D721Med (cell line): Measurements from ENCODE around the gene FER1L5.

ENCODE experiments used
- DNase-seq: peaks from one replicate; pipeline ENCODE4 v3.0.0; 2011; ENCODE audit warnings: low spot score; ENCODE audit not compliant: insufficient read length
- FAIRE-seq: peaks from 2 replicates; lab custom pipeline; 2011; peaks lifted over from hg19 to GRCh38; lab: Jason Lieb, UNC
- TF ChIP-seq, protein P1 (sequence below): IDR thresholded peaks from 2 replicates; pipeline ENCODE4 v1.5.1; 2012; ENCODE audit warnings: mild to moderate bottlenecking, control low read depth; ENCODE audit not compliant: insufficient read depth; ENCODE audit errors: missing control alignments

Gene FER1L5

DNA sequence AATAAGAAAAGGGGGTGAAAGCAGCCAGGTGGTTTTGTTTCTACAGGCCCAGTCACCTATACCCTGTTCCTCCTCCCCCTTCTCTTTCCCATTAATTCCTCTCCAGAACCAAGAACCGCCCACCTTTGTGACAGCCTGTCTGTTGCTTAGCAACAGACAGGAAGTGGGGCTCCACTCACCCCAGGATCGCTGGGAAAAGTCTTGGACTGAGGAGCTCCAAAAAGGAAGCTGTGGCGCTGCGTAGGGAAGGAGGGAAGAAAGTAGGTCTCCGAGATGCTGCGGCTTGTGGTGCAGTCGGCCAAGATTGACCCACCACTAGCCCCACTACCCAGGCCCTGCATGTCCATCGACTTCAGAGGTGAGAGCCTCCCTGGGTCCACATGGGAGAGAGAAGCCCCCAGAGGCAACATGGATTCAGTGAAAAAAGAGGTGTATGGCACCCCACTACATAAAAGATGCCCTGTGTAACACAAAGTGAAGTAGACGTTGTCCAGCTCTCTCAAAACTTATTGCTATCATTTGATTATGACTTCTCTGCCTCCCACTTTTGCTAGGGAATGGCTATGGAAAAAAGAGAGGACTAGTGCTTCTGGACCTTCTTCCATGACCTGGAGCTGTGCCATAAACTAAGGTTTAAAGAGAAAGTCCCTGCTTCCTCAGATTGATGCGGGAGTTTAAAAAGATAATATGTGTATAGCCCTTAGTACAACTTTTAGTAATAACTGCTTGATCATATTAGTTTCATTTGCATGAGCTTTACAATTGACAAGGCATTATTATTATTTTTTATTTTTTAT lies at the start of gene FER1L5:
TSS of gene FER1L5 (plus strand) at position 201 of the 797 bp plus-strand sequence. CDS start at position 274, 73 bp downstream.
- DNase-seq (peak; percentile 68), FAIRE-seq (no peak)
- TF ChIP-seq, protein P1, sequence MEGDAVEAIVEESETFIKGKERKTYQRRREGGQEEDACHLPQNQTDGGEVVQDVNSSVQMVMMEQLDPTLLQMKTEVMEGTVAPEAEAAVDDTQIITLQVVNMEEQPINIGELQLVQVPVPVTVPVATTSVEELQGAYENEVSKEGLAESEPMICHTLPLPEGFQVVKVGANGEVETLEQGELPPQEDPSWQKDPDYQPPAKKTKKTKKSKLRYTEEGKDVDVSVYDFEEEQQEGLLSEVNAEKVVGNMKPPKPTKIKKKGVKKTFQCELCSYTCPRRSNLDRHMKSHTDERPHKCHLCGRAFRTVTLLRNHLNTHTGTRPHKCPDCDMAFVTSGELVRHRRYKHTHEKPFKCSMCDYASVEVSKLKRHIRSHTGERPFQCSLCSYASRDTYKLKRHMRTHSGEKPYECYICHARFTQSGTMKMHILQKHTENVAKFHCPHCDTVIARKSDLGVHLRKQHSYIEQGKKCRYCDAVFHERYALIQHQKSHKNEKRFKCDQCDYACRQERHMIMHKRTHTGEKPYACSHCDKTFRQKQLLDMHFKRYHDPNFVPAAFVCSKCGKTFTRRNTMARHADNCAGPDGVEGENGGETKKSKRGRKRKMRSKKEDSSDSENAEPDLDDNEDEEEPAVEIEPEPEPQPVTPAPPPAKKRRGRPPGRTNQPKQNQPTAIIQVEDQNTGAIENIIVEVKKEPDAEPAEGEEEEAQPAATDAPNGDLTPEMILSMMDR, result no peak

DNA sequence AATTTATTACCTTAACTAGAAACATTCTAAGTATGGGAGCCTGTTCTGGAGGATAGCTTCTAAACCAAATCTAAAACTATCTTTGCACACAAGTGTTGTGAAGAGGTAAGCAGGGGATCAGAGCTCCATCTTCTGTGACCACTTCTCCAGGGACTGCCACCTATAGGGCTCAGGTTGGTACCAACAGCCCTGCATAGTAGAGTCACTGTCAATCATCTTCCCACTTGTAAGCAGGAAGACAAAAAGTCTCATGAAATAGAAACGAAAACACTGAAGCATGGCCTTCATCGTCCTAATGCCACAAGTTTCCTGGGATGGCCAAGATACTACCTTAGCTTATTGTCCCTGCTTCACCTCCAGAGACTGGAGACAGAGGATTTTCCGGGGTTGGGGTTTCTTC lies 48.3 kb upstream of the FER1L5 start:
- TF ChIP-seq, protein P1, result no peak
- no peak for FAIRE-seq
- no peak for DNase-seq

DNA sequence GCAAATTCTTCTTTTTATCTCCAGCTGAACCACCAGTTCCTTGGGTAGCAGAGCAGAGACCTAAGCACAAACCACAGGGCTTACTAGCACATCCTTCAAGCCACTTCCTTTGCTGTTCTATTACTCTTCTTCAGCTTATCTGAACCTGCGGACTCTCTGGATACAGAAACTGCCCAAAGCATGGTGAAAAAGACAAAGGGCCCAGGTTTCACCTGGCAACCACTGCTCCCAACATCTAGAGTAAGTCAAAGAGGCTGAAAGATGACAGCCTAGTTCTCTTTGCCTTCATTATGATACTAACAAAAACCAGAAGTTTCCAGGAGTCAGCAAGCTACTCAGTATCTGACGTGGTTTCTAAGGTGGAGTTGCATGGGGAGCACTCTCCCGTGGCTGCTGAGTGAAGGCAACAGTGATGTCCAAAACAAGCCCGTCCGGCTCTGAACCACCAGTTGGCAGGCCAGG lies 47.8 kb upstream of the FER1L5 start:
- no peak for DNase-seq
- no peak for FAIRE-seq
- TF ChIP-seq, protein P1, result no peak

DNA sequence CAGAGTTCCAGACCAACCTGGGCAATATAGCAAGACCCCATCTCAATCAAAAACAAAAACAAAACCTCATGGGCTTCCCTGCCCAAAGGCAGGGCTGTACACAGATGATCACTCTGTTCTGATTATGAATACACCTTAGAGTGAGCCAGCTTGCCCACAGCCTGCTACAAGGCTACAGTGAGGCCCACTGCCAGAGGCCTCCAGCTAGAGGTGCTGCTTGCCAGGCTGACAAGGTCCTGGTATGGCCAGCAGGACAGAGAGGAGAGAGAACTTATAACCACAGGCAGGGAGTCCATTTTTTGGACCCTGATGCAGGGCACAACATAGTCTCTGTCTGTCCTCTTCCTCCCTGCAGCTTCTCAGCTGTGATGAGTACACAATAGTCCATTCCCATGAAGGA lies 46.0 kb upstream of the FER1L5 start:
- TF ChIP-seq, protein P1, result no peak
- FAIRE-seq (no peak), DNase-seq (no peak)

DNA sequence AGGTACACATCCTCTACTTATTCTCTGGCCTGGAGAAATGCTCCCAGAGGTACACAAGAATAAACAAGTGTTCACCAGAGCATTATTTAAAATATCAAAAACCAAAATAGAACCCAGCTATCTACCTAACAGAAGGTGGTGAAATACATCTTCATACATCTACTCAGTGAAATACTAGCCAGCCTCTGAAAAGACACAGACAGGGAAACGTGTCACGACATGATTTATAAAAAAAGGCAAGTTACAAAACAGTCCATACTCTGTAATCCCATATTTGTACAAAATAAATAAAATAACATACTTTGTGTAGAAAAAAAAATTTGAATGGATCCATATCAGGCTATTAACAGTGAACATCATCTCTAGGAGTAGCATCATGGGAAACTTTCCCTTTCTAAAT lies 42.6 kb upstream of the FER1L5 start:
- TF ChIP-seq, protein P1, result no peak
- DNase-seq (no peak), FAIRE-seq (no peak)

DNA sequence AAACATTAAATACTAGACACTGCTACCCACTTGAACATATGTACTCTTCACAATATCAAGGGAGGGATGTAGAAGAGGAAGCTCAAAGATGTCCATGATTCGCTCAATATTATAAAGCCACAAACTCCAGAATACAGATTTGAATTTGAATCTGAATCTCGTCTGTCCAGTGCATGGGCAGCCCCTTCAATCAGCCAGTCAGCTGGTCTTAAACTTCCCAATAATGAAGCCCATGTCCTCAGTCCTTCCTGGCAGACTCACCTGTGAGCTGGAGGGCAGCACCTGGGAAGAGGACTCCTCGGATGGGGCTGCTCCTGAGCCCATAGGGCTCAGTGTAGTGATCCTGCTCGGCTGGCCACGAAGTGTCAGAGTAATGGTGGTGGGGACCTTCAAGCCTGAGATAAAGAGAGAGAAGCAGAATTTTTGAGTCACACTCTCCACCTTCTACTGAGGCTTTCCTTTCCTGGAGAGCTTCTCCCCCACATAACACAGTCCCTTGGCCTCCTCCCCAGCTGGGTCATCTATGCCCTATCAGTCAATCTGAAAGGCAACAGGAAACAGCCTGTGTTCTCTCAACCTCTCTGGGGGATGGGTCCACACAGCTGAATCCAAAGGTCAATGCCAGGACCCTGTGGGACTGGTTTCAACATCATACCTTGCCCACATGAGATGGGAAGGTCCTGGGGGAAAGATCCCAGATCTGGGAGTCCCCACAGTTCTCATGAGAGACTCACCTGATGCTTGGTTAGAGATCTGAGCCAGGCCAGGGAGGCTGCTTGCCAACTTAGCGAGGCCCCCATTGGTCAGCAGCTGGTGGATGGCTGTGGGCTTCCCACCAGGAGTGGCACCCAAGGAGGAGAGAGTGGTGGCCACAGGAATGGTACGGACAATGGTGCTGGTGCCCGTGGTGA lies 40.9 kb upstream of the FER1L5 start:
- TF ChIP-seq, protein P1, result no peak
- FAIRE-seq (no peak), DNase-seq (no peak)
